Activated naive CD8-positive, alpha-beta T cell treated with anti-CD3 and anti-CD28 coated beads, Interleukin-2, amount 10 ng/mL, durations not matched to agents 7 days and 5 days (primary cell): ENCODE results near the gene TFEC. TPM values are rescaled to one million over a fixed set of nuclear protein-coding genes. Genes with fewer than 3 reads are reported as not detected.

Source experiments
- ATAC-seq: fragments of 150-1000 bp; cut with Tn5 transposase; one replicate; pipeline ENCODE4 v1.10.0; 2021; ENCODE audit warnings: low read depth, moderate library complexity
- POLR2A ChIA-PET: fragments of 350-600 bp; sonication (Branson Sonifier 250); formaldehyde crosslinking; loops from one replicate; lab custom pipeline; 2021; ENCODE audit warnings: antibody characterized with exemption; lab: Charles Lee
- DNase-seq: peaks from one replicate; pipeline ENCODE4 v3.0.0; 2021
- H3K27ac Mint-ChIP-seq: one replicate; pipeline ENCODE4 v1.8.0; 2022; ENCODE audit warnings: mild to moderate bottlenecking, mixed read lengths
- H3K27me3 Mint-ChIP-seq: one replicate; pipeline ENCODE4 v1.8.0; 2022; ENCODE audit warnings: mild to moderate bottlenecking, moderate library complexity, mixed read lengths
- H3K36me3 Mint-ChIP-seq: one replicate; pipeline ENCODE4 v1.8.0; 2021; ENCODE audit warnings: mild to moderate bottlenecking, mixed read lengths
- H3K4me1 Mint-ChIP-seq: one replicate; pipeline ENCODE4 v1.8.0; 2021; ENCODE audit warnings: mixed read lengths
- H3K4me3 Mint-ChIP-seq: one replicate; pipeline ENCODE4 v1.8.0; 2022; ENCODE audit warnings: mild to moderate bottlenecking, moderate library complexity, mixed read lengths
- H3K9me3 Mint-ChIP-seq: one replicate; pipeline ENCODE4 v1.8.0; 2021; ENCODE audit warnings: mixed read lengths
- total RNA-seq, 2 experiments: library from RNA; stranded (reverse); gene quantifications; one replicate each; pipeline ENCODE4 v1.2.3, GENCODE V29; 2021

The TFEC gene
- total RNA-seq, 2 experiments from 2014 or later = 1.1 to 1.3 TPM

GRCh38 chr7:115975766-115976165 is 54.8 kb downstream of the TFEC start:
- no peaks in the 10 kb centered on the region for H3K27me3 Mint-ChIP-seq
- H3K36me3 Mint-ChIP-seq = no peaks in the 10 kb centered on the region
- POLR2A ChIA-PET = no interaction called here
- H3K27ac Mint-ChIP-seq = no peak overlapping the region
- DNase-seq (no peak), ATAC-seq (no peak)
- H3K4me1 Mint-ChIP-seq = no peaks in the 10 kb centered on the region
- H3K9me3 Mint-ChIP-seq = no peaks in the 10 kb centered on the region
- no peak overlapping the region for H3K4me3 Mint-ChIP-seq

GRCh38 chr7:115973406-115973805 is 57.2 kb downstream of the TFEC start:
- no peaks in the 10 kb centered on the region for H3K9me3 Mint-ChIP-seq
- H3K36me3 Mint-ChIP-seq = no peaks in the 10 kb centered on the region
- H3K4me1 Mint-ChIP-seq = peaks cover 3% of the 10 kb centered on the region
- DNase-seq = no peak
- no peaks in the 10 kb centered on the region for H3K27me3 Mint-ChIP-seq
- H3K4me3 Mint-ChIP-seq = no peak overlapping the region
- POLR2A ChIA-PET = no interaction called here
- ATAC-seq = no peak
- no peak overlapping the region for H3K27ac Mint-ChIP-seq

- ATAC-seq (no peak), DNase-seq (no peak)
- Mint-ChIP-seq H3K27ac (no peak overlapping the region), H3K36me3 (no peaks in the 10 kb centered on the region), H3K9me3 (no peaks in the 10 kb centered on the region), H3K4me1 (peaks cover 3% of the 10 kb centered on the region), H3K27me3 (no peaks in the 10 kb centered on the region), H3K4me3 (no peak overlapping the region)
- POLR2A ChIA-PET = no interaction called here
These were observed 59.1 kb downstream of the TFEC start for GRCh38 chr7:115971506-115971905.

GRCh38 chr7:115968596-115968995 is 62.0 kb downstream of the TFEC start:
- Mint-ChIP-seq H3K27ac (no peak overlapping the region), H3K27me3 (no peaks in the 10 kb centered on the region), H3K36me3 (no peaks in the 10 kb centered on the region), H3K4me1 (peaks cover 3% of the 10 kb centered on the region), H3K9me3 (no peaks in the 10 kb centered on the region), H3K4me3 (no peak overlapping the region)
- POLR2A ChIA-PET = no interaction called here
- DNase-seq (no peak), ATAC-seq (no peak)

GRCh38 chr7:115968171-115968570 is 62.4 kb downstream of the TFEC start:
- no peak overlapping the region for H3K27ac Mint-ChIP-seq
- H3K9me3 Mint-ChIP-seq = no peaks in the 10 kb centered on the region
- H3K4me1 Mint-ChIP-seq = peaks cover 3% of the 10 kb centered on the region
- DNase-seq (no peak), ATAC-seq (no peak)
- POLR2A ChIA-PET = no interaction called here
- no peaks in the 10 kb centered on the region for H3K36me3 Mint-ChIP-seq
- no peaks in the 10 kb centered on the region for H3K27me3 Mint-ChIP-seq
- H3K4me3 Mint-ChIP-seq = no peak overlapping the region

GRCh38 chr7:115965796-115966475 is 64.6 kb downstream of the TFEC start:
- Mint-ChIP-seq H3K4me3 (no peak overlapping the region), H3K9me3 (no peaks in the 10 kb centered on the region), H3K27me3 (no peaks in the 10 kb centered on the region), H3K4me1 (peaks cover 3% of the 10 kb centered on the region), H3K27ac (no peak overlapping the region), H3K36me3 (no peaks in the 10 kb centered on the region)
- ATAC-seq (no peak), DNase-seq (no peak)
- POLR2A ChIA-PET = no interaction called here

- Mint-ChIP-seq H3K4me1 (peaks cover 3% of the 10 kb centered on the region), H3K27me3 (no peaks in the 10 kb centered on the region), H3K36me3 (no peaks in the 10 kb centered on the region), H3K9me3 (no peaks in the 10 kb centered on the region), H3K4me3 (no peak overlapping the region), H3K27ac (no peak overlapping the region)
- no peak for ATAC-seq
- DNase-seq = no peak
- POLR2A ChIA-PET = no interaction called here
These were observed 65.3 kb downstream of the TFEC start for GRCh38 chr7:115965236-115965635.

- POLR2A ChIA-PET = no interaction called here
- Mint-ChIP-seq H3K27ac (no peak overlapping the region), H3K36me3 (no peaks in the 10 kb centered on the region), H3K27me3 (no peaks in the 10 kb centered on the region), H3K9me3 (no peaks in the 10 kb centered on the region), H3K4me1 (no peaks in the 10 kb centered on the region), H3K4me3 (no peak overlapping the region)
- no peak for DNase-seq
- ATAC-seq = no peak
These were observed 65.8 kb downstream of the TFEC start for GRCh38 chr7:115964799-115965198.

- H3K27me3 Mint-ChIP-seq = no peaks in the 10 kb centered on the region
- DNase-seq (no peak), ATAC-seq (no peak)
- H3K4me1 Mint-ChIP-seq = no peaks in the 10 kb centered on the region
- H3K4me3 Mint-ChIP-seq = no peak overlapping the region
- no peak overlapping the region for H3K27ac Mint-ChIP-seq
- H3K36me3 Mint-ChIP-seq = no peaks in the 10 kb centered on the region
- POLR2A ChIA-PET = no interaction called here
- no peaks in the 10 kb centered on the region for H3K9me3 Mint-ChIP-seq
These were observed 68.2 kb downstream of the TFEC start for GRCh38 chr7:115962340-115962739.

GRCh38 chr7:115953592-115954255 is 76.8 kb downstream of the TFEC start:
- H3K27me3 Mint-ChIP-seq = no peaks in the 10 kb centered on the region
- ATAC-seq = no peak
- H3K36me3 Mint-ChIP-seq = no peaks in the 10 kb centered on the region
- H3K4me3 Mint-ChIP-seq = no peak overlapping the region
- H3K27ac Mint-ChIP-seq = no peak overlapping the region
- H3K4me1 Mint-ChIP-seq = no peaks in the 10 kb centered on the region
- DNase-seq = no peak
- H3K9me3 Mint-ChIP-seq = no peaks in the 10 kb centered on the region
- POLR2A ChIA-PET = no interaction called here

- no peaks in the 10 kb centered on the region for H3K9me3 Mint-ChIP-seq
- H3K4me3 Mint-ChIP-seq = no peak overlapping the region
- POLR2A ChIA-PET = no interaction called here
- no peaks in the 10 kb centered on the region for H3K36me3 Mint-ChIP-seq
- ATAC-seq = no peak
- H3K27ac Mint-ChIP-seq = no peak overlapping the region
- H3K4me1 Mint-ChIP-seq = no peaks in the 10 kb centered on the region
- H3K27me3 Mint-ChIP-seq = no peaks in the 10 kb centered on the region
- DNase-seq = no peak
These were observed 77.7 kb downstream of the TFEC start for GRCh38 chr7:115952832-115953231.

- ATAC-seq (no peak), DNase-seq (no peak)
- H3K4me1 Mint-ChIP-seq = no peaks in the 10 kb centered on the region
- H3K4me3 Mint-ChIP-seq = no peak overlapping the region
- no peak overlapping the region for H3K27ac Mint-ChIP-seq
- H3K9me3 Mint-ChIP-seq = no peaks in the 10 kb centered on the region
- POLR2A ChIA-PET = no interaction called here
- H3K36me3 Mint-ChIP-seq = no peaks in the 10 kb centered on the region
- H3K27me3 Mint-ChIP-seq = no peaks in the 10 kb centered on the region
These were observed 79.0 kb downstream of the TFEC start for GRCh38 chr7:115951547-115951946.

GRCh38 chr7:115941703-115942268 is 88.8 kb downstream of the TFEC start:
- H3K9me3 Mint-ChIP-seq = no peaks in the 10 kb centered on the region
- no peaks in the 10 kb centered on the region for H3K4me1 Mint-ChIP-seq
- DNase-seq (no peak), ATAC-seq (no peak)
- POLR2A ChIA-PET = no interaction called here
- no peak overlapping the region for H3K4me3 Mint-ChIP-seq
- no peaks in the 10 kb centered on the region for H3K27me3 Mint-ChIP-seq
- H3K27ac Mint-ChIP-seq = no peak overlapping the region
- H3K36me3 Mint-ChIP-seq = no peaks in the 10 kb centered on the region

GRCh38 chr7:115940460-115941060 is 90.0 kb downstream of the TFEC start:
- DNase-seq = no peak
- POLR2A ChIA-PET = no interaction called here
- no peak for ATAC-seq
- no peaks in the 10 kb centered on the region for H3K4me1 Mint-ChIP-seq
- H3K4me3 Mint-ChIP-seq = no peak overlapping the region
- H3K27ac Mint-ChIP-seq = no peak overlapping the region
- no peaks in the 10 kb centered on the region for H3K27me3 Mint-ChIP-seq
- no peaks in the 10 kb centered on the region for H3K36me3 Mint-ChIP-seq
- no peaks in the 10 kb centered on the region for H3K9me3 Mint-ChIP-seq
